ENCODE results near the gene TKT. TPM values are rescaled to one million over a fixed set of nuclear protein-coding genes. Genes with fewer than 3 reads are reported as not detected.

Gene TKT, protein sequence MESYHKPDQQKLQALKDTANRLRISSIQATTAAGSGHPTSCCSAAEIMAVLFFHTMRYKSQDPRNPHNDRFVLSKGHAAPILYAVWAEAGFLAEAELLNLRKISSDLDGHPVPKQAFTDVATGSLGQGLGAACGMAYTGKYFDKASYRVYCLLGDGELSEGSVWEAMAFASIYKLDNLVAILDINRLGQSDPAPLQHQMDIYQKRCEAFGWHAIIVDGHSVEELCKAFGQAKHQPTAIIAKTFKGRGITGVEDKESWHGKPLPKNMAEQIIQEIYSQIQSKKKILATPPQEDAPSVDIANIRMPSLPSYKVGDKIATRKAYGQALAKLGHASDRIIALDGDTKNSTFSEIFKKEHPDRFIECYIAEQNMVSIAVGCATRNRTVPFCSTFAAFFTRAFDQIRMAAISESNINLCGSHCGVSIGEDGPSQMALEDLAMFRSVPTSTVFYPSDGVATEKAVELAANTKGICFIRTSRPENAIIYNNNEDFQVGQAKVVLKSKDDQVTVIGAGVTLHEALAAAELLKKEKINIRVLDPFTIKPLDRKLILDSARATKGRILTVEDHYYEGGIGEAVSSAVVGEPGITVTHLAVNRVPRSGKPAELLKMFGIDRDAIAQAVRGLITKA
- 984 and 1,070 TPM in 2 replicates for total RNA-seq (2014; rRNA removed; shearing (Covaris generic))
- 1,049 and 1,258 TPM in 2 replicates for polyA plus RNA-seq (2014; cell fraction: nucleus; rRNA removed)

DNA sequence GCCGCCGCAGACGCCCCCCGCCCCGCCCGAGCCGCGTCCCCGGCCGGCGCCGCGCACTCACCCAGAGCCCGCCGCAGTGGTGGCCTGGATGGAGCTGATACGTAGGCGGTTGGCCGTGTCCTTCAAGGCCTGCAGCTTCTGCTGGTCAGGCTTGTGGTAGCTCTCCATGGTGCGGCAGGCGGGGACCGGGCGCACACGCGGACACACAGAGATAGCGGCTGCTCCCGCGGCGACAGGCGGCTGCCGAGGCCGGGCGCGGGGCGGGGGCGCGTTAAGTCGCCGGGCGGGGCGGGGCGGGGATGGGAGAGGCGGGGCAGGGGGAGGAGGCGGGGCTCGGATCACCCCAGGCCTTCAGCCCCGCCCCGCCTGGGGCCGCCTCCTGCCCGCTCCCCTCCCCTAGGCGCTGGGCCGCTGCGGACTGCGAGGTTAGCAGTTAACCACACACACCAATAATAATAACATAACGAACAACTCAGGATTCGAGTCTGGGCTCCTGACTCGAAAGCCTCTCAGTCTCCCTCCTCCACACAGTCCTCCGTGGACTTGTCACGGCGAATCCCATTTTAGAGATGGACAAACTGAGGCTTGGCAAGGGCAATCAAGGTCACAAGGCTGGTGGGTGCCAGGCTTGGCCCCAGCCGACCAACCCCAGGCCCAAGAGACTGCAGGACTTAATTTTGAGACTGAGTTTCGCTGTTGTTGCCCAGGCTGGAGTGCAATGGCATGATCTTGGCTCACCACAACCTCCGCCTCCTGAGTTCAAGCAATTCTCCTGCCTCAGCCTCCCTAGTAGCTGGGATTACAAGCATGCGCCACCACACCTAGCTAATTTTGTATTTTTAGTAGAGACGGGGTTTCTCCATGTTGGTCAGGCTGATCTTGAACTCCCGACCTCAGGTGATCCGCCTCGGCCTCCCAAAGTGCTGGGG, at the start of gene TKT:
Gene TKT, minus strand, starts transcription at position 248 of the 929 bp plus-strand sequence. Its CDS starts 80 bp downstream, at position 168.
- peak; percentile 66 for DNase-seq (ENCODE audit: extremely low read depth, low read depth)

DNA sequence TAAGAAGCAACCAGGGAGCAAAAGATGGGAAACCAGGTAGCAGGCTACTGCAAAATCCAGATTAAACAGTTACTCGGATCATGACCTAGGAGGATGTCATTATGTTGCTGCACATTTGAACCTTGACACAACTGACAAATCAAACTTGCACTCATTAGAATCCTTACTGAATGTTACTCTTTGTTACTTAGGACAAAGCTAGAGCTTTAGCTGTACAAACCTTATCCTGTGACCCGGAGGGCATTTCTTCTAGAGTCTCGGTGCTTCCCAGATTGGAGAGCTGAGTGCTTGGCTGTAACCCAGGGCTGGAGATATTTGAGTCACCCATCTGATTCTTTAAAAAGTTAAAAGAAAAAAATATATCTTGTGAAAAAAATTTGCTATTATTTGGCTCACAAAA, 48.1 kb upstream of the TKT start:
- no peak for DNase-seq (ENCODE audit: extremely low read depth, low read depth)

DNA sequence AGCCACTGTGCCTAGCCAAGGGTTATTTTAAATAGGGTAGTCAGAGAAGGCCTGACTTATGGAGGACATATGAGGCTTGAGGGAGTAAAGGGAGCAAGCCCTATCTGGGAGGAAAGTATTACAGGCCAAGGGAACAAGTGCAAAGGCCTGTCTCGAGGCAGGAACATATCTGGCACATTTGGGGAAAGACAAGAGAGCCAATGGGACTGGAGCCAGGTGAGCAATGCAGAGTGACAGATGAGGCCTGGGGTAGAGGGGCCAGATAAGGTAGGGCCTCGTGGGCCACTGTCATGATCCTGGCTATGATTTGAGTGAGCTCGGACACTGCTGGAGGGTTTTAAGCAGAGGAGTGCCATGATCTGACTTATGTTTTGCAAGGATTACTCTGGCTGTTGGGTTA, 47.7 kb upstream of the TKT start:
- DNase-seq (ENCODE audit: extremely low read depth, low read depth): no peak

DNA sequence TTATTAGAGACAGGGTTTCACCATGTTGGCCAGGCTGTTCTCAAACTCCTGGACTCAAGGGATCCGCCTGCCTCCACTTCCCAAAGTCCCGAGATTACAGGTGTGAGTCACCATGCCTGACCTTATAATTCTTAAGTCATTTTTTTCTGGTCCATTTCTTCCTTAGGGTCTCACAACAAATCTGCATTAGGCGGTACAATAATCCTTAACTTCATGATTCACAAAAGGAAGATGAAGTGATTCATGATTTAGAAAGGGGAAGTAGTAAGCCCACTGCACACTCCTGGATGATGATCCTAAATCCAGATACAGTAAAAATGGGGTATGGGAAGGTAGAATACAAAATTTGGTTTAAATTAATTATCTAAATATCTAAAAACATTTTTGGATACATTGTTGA, 45.0 kb upstream of the TKT start:
- no peak for DNase-seq (ENCODE audit: extremely low read depth, low read depth)

DNA sequence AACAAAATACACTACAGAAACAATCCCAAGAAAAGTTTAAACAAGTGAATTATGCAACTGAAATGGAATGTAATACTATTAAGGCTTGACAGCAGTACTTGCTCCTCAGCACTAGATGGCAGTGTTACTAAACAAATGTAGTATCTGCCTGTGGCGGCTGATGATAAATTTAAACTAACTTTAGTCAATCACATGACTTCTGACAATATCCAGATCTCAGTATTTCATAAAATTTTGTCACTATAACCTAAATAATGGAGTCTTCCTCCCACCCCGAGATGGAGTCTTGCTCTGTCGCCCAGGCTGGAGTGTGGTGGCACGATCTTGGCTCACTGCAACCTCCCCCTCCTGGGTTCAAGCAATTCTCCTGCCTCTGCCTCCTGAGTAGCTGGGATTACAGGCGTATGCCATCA, 43.8 kb upstream of the TKT start:
- DNase-seq (ENCODE audit: extremely low read depth, low read depth): peak; percentile 37

DNA sequence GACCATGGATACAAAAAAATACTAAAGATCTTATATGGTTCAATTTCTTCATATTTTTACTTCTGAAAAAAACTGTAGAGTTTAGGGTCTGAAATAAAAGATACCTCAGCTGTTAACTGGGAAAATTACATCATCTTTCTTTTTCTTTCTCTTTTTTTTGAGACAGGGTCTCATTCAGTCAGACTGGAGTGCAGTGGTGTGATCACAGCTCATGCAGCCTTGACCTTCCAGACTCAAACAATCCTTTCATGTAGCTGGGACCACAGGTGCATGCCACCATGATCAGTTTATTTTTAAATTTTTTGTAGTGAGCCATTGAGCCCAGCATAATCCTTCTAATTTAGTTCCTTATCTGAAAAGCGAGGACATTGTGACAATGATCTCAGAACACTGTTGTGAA, 39.6 kb upstream of the TKT start:
- DNase-seq (ENCODE audit: extremely low read depth, low read depth): no peak

DNA sequence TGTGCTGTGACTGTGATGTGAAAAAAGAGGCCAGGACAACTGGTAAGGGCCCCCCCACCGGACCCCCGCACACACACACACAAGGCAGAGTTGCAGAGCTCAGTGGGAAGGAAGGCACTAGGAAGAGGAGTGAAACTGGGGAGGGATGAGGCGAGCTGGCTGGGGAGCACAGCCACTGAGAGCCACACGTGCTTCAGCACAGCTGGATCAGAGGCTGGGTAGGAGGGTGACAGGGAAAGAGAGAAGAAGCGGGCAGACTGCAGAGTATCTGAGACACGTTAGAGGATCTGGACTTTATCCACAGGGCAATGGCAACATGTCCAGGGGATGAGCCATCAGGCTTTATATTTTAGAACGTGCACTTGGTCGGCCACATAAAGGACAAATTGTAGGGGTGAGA, 38.0 kb upstream of the TKT start:
- DNase-seq (ENCODE audit: extremely low read depth, low read depth): no peak

DNA sequence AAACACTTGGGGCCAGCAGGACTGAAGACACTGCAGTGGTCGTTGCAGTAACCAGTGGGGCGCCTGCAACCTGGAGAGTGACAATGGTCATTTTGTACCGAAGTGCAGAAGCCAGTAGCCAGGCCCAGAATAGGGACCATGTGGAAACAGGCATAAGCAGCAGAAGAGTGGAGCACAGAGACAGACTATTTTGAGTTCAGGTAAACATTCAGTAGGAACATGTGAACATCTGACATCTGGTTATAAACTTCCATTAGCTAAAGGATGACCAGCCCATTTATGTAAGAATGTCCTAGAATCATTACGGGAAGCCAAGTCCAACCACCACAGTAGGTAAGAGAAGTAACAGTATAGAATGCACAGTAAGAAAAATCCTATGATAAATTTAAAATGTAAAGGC, 32.4 kb upstream of the TKT start:
- no peak for DNase-seq (ENCODE audit: extremely low read depth, low read depth)

DNA sequence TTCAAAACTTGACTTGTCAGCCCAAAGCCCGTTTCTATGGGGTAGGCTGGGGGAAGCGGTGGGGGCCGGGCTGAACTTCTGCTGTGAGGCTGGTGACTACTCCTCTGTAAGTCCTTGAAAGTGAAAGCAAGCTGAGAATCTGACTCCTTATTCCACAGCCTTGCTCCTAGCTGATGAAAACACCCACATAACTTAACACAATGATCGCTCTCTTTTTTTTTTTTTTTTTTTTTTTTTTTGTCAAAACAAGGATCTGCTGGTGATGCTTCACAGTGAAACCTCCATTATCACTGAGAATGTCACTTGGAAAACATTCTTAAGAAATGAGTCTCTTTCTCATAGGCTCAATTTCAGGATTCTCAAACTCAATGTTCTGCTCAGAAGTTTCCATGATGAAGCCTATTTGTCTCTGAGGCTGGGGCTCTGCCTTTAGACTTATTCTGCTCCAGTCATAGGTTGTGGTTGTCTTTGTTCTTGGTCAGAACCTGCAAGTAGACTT, 31.4 kb upstream of the TKT start:
- no peak for DNase-seq (ENCODE audit: extremely low read depth, low read depth)

DNA sequence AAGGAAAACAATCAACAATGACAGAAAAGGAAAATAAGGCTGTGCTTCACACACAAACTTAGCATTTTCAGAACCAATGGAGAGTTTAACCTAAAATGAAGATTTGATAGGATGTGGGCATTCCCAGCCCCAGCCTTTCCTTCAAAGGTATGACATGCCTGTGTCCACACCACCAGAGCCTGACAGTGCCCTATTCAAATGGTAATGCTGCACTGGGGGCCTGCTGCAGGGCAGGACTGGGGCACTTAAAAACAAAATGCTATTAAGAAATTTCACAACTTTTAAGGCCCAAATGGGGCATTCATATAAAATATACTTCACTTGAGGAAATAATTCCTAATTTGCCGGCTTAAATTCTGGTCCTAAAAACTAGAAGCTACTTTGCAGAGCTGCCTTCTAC, 30.9 kb upstream of the TKT start:
- no peak for DNase-seq (ENCODE audit: extremely low read depth, low read depth)

DNA sequence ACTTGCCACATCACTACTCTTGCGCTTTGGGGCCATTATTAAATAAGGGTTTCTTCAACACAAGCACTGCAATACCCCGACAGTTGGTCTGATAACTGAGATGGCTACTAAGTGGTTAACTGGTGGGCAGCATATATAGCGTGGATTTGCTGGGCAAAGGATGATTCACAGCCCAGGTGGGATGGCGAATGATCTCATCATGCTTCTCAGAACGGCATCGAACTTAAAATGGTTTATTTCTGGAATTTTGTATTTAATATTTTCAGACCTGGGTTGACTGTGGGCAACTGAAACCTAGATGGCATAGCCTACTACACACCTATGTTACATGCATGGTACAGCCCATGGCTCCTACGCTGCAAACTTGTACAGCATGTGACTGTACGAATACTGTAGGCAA, 26.8 kb upstream of the TKT start:
- DNase-seq (ENCODE audit: extremely low read depth, low read depth): no peak

DNA sequence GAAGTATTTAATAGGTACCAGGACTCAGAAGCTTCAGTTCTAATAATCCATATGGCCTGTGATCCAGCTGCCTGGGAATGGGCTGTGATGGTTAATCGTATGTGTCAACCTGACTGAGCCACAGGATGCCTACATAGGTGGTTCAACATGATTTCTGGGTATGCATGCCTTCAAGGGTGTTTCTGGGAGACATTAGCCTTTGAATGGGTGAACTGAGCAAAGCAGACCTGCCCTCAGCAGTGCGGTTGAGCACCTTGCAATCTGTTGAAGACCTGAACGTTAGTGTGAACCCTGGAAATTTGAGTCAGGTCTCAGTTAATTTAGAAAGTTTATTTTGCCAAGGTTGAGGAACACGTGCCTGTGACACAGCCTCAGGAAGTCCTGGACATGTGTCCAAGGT, 22.8 kb upstream of the TKT start:
- DNase-seq (ENCODE audit: extremely low read depth, low read depth): no peak

DNA sequence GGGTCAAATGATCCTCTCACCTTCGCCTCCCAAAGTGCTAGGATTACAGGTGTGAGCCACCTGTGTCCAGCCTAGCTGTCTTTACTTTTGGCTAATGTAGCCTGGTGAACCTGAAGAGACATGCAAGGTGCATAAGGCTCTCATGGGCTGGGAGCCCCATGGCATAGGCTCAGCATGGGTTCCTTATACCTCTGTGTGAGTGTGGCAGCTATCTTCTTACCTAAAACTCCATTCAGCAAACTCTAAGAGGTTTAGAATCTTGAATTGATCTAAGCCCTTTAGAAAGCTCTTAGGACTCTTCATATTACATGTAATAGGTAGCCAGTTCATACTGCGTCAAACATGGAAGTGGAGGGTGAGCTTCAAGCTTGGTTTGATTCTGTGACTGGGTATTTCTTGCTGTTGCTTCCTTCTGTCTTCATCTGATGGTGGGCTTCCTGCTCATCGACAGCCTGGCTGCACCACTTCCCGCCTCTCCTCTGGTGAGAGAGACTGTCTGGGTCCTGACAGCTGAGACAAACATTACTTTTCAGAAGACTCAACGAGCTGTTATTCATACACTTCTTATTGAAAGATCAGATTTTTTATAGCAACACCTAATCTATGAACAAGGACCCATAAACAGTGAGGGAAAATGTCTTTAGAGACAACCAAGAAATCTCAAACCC, 19.2 kb upstream of the TKT start:
- DNase-seq (ENCODE audit: extremely low read depth, low read depth): no peak

DNA sequence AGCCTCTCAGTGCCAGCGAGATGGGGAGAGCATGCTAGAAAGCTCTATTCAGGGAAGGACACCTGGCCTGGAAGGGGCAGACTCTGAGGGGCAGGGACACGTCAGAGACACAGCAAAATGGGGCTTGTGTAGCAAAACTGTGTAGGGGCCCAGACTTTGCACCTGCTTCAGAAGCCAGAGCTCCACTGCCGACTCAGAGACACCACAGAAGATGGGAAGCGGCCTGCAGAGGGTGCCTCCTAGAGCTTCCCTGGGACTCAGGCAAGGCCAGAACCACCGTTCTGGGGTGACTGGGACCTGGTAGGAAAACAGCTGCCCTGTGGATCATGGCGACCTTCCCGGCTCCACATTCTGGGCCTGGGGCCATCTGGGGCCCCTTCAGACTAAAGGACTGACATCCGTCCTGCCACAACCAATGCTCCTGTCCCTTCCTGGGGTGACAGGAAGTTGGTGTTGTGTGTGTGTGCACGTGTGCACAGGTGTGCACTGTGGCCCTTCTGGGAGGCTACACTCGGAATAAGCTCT, 17.4 kb upstream of the TKT start:
- DNase-seq (ENCODE audit: extremely low read depth, low read depth): no peak

DNA sequence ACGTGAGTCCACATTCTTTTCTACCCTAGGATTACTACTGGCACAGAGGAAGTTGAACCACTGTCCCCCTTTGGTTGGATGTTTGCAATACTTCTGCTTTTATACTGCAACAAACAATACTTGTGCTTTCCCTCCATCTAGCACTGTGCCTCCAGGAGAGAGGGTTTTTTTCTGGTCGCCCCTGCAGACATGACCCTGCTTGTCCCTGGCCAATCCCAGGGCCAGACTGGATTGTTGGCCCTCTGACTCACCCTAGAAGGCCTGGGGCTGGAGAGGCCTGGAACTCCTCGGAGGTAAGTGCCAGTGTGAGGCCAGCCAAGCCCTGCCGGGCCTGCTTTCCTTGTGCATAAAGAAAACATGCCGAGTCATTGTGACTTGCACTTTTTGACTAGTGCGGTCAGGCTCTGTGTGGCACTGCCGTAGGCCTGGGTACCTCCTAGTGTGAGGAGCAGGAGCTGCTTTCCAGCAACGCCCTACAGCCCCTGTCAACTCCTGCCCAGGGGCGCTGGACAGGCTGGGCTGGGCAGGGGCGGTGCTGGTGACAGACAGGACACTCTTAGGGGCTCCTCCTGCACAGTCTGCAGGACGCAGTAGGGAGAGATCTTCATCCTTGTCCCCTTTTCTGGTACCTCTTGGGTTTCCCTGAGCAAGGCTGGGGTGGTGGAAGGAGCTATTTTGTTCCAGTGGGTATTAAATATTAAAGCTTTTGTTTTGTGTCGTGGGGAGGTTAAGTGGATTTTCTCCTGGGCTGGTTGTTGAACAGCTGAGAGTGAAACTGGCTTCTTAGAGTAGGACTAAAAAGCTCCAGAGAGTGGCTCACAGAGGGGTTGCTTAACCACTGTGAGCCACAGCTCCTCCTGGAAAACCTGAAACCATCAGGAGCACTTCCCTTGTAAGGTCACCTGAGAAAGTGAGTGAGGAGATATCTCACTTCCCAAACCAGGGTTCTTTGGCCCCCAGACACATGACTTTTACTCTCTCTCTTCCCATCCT, 14.4 kb upstream of the TKT start:
- peak; percentile 99 for DNase-seq (ENCODE audit: extremely low read depth, low read depth)

DNA sequence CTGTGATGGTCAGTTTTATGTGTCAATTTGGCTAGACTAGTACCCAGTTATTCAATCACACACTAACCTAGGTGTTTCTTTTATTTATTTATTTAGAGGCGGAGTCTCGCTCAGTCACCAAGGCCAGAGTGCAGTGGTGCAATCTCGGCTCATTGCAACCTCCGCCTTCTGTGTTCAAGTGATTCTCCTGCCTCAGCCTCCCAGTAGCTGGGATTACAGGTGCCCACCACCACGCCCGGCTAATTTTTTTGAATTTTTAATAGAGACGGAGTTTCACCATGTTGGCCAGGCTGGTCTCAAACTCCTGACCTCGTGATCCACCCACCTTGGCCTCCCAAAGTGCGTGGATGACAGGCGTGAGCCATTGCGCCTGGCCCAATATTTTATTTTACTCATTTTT, 13.4 kb upstream of the TKT start:
- peak; percentile 33 for DNase-seq (ENCODE audit: extremely low read depth, low read depth)

DNA sequence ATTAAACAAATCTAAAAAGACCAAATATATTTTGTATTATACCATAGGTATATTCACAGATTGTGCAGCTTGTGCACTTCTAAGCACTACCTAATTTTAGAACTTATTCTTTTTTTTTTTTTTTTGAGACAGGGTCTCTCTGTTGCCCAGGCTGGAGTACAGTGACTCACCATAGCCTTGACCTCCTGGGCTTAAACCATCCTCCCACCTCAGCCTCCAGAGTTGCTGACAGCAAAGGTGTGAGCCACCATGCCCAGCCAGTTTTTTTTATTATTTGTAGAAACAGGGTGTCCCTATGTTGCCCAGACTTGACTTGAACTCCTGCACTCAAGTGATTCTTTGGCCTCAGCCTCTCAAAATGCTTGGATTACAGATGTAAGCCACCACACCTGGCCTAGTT, 11.9 kb upstream of the TKT start:
- DNase-seq (ENCODE audit: extremely low read depth, low read depth): no peak

DNA sequence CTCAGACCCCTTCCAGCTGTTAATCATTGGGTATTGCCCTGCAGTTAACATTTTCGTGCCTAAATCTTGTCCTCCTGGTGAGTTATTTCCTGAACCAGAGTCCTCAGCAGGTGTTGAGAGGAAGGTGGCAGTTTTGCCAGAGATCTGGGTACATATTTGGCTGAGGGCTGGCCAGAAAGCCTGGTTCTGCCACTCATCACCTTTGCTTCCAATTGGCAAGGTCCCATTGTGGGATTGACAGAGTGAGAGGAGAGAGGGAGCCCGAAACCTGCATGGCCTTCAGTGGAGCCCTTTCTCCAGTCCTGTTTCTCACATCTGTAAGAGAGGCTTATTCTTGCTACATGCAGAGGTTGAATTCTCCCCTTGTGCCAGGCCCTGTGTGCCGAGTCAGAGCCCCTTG, 8.9 kb upstream of the TKT start:
- no peak for DNase-seq (ENCODE audit: extremely low read depth, low read depth)

DNA sequence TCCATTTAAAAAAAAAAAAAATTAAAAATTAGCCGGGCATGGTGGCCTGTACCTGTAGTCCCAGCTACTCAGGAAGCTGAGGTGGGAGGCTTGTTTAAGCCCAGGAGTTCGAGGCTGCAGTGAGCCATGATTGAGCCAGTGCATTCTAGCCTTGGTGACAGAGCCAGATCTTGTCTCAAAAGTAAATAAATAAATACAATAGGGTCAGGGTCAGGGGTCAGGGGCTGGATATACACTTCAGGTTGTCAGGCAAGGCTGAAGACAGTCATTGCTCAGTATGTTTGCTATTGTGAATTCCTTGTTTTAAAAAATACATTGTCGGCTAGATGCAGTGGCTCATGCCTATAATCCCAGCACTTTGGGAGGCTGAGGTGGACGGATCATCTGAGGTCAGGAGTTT, 8.1 kb upstream of the TKT start:
- DNase-seq (ENCODE audit: extremely low read depth, low read depth): no peak
